HEK293 (cell line): ENCODE results near the gene NUB1.

Source experiments
- CTCF ChIA-PET: fragments of 350-600 bp; formaldehyde crosslinking; extraction: SDS; loops from one replicate; lab custom pipeline; 2021; ENCODE audit warnings: antibody characterized with exemption; lab: Yijun Ruan, JAX
- POLR2A ChIA-PET: fragments of 300-600 bp; formaldehyde crosslinking; extraction: SDS; loops from one replicate; lab custom pipeline; 2020; ENCODE audit warnings: antibody characterized with exemption, inconsistent platforms; lab: Yijun Ruan, JAX
- H3K27ac ChIP-seq: fragments of 200-500 bp; sonication (Bioruptor generic); 2 replicates; pipeline ENCODE4 v1.5.1; 2014; ENCODE audit warnings: low read depth, low read length, control low read depth, inconsistent platforms; ENCODE audit errors: extremely low read depth
- H3K36me3 ChIP-seq, 2 experiments: fragments of 200-500 bp in 1 of 2; sonication (Bioruptor generic) in 1 of 2; 1 replicate in 1 of 2; 2 replicates in 1 of 2; pipeline ENCODE4 v1.5.1; 2014 to 2017; ENCODE audit warnings: inconsistent platforms in 2 of 2, low read length in 2 of 2; ENCODE audit not compliant: control insufficient read depth in 2 of 2, insufficient read depth in 1 of 2
- H3K4me1 ChIP-seq: fragments of 200-500 bp; sonication (Bioruptor generic); 2 replicates; pipeline ENCODE4 v1.5.1; 2014; ENCODE audit warnings: mild to moderate bottlenecking, low read length, inconsistent platforms; ENCODE audit not compliant: control insufficient read depth, insufficient read depth
- H3K4me3 ChIP-seq: 2 replicates; pipeline ENCODE4 v1.5.1; 2011; ENCODE audit warnings: low read depth, mild to moderate bottlenecking, control low read depth, low read length, moderate library complexity
- H3K9me3 ChIP-seq: fragments of 200-500 bp; sonication (Bioruptor generic); 2 replicates; pipeline ENCODE4 v1.5.1; 2014; ENCODE audit warnings: low read depth, low read length, inconsistent platforms; ENCODE audit not compliant: control insufficient read depth, insufficient read depth
- MYNN ChIP-seq: fragments of 450-650 bp; formaldehyde crosslinking; IDR thresholded peaks from 2 replicates; pipeline ENCODE4 v1.5.1; 2016; ENCODE audit warnings: missing biosample characterization, missing genetic modification characterization, borderline replicate concordance
- OSR2 ChIP-seq: fragments of 450-650 bp; formaldehyde crosslinking; IDR thresholded peaks from 2 replicates; pipeline ENCODE4 v1.5.1; 2016; ENCODE audit warnings: missing biosample characterization, missing genetic modification characterization
- PRDM10 ChIP-seq: fragments of 450-650 bp; formaldehyde crosslinking; IDR thresholded peaks from 2 replicates; pipeline ENCODE4 v1.5.1; 2016; ENCODE audit warnings: missing biosample characterization, missing genetic modification characterization
- TCF7L2 ChIP-seq: IDR thresholded peaks from 2 replicates; pipeline ENCODE4 v1.6.1; 2011; ENCODE audit warnings: low read depth, mild to moderate bottlenecking, inconsistent platforms, low read length, moderate library complexity, borderline replicate concordance
- ZBTB11 ChIP-seq: fragments of 450-650 bp; formaldehyde crosslinking; conservative IDR thresholded peaks from 2 replicates; pipeline ENCODE4 v1.5.1; 2016; ENCODE audit warnings: low read depth, missing biosample characterization, missing genetic modification characterization
- ZEB2 ChIP-seq: fragments of 450-650 bp; formaldehyde crosslinking; IDR thresholded peaks from 2 replicates; pipeline ENCODE4 v1.5.1; 2016; ENCODE audit warnings: missing biosample characterization, missing genetic modification characterization
- ZNF133 ChIP-seq: fragments of 450-650 bp; formaldehyde crosslinking; IDR thresholded peaks from 2 replicates; pipeline ENCODE4 v1.5.1; 2016; ENCODE audit warnings: missing biosample characterization, missing genetic modification characterization
- ZNF174 ChIP-seq: fragments of 450-650 bp; formaldehyde crosslinking; IDR thresholded peaks from 2 replicates; pipeline ENCODE4 v1.5.0; 2017; ENCODE audit warnings: missing biosample characterization, mild to moderate bottlenecking, missing genetic modification characterization
- ZNF175 ChIP-seq: fragments of 450-650 bp; formaldehyde crosslinking; IDR thresholded peaks from 2 replicates; pipeline ENCODE4 v1.5.1; 2016; ENCODE audit warnings: missing biosample characterization, missing genetic modification characterization
- ZNF19 ChIP-seq: fragments of 450-650 bp; formaldehyde crosslinking; IDR thresholded peaks from 2 replicates; pipeline ENCODE4; 2016; ENCODE audit warnings: missing biosample characterization, missing genetic modification characterization, low read depth
- ZNF202 ChIP-seq: fragments of 450-650 bp; formaldehyde crosslinking; IDR thresholded peaks from 2 replicates; pipeline ENCODE4 v1.5.1; 2016; ENCODE audit warnings: missing biosample characterization, missing genetic modification characterization, borderline replicate concordance
- ZNF211 ChIP-seq: fragments of 450-650 bp; formaldehyde crosslinking; IDR thresholded peaks from 2 replicates; pipeline ENCODE4 v1.5.1; 2016; ENCODE audit warnings: low read depth, missing biosample characterization, missing genetic modification characterization
- ZNF214 ChIP-seq: fragments of 450-650 bp; formaldehyde crosslinking; IDR thresholded peaks from 2 replicates; pipeline ENCODE4 v1.5.1; 2017; ENCODE audit warnings: missing biosample characterization, mild to moderate bottlenecking, missing genetic modification characterization, borderline replicate concordance
- ZNF248 ChIP-seq: fragments of 450-650 bp; formaldehyde crosslinking; IDR thresholded peaks from 2 replicates; pipeline ENCODE4 v1.5.1; 2017; ENCODE audit warnings: missing biosample characterization, missing genetic modification characterization
- ZNF362 ChIP-seq: fragments of 450-650 bp; formaldehyde crosslinking; IDR thresholded peaks from 2 replicates; pipeline ENCODE4 v1.5.1; 2016; ENCODE audit warnings: missing biosample characterization, missing genetic modification characterization
- ZNF514 ChIP-seq: fragments of 450-650 bp; formaldehyde crosslinking; IDR thresholded peaks from 2 replicates; pipeline ENCODE4 v1.5.1; 2016; ENCODE audit warnings: missing biosample characterization, missing genetic modification characterization
- ZNF560 ChIP-seq: fragments of 450-650 bp; formaldehyde crosslinking; IDR thresholded peaks from 2 replicates; pipeline ENCODE4 v1.5.1; 2017; ENCODE audit warnings: missing biosample characterization, missing genetic modification characterization, borderline replicate concordance
- ZNF645 ChIP-seq: fragments of 450-650 bp; formaldehyde crosslinking; IDR thresholded peaks from 2 replicates; pipeline ENCODE4; 2016; ENCODE audit warnings: missing biosample characterization, missing genetic modification characterization
- ZNF654 ChIP-seq: fragments of 450-650 bp; formaldehyde crosslinking; IDR thresholded peaks from 2 replicates; pipeline ENCODE4 v1.5.1; 2016; ENCODE audit warnings: low read depth, missing biosample characterization, missing genetic modification characterization
- ZNF701 ChIP-seq: fragments of 450-650 bp; formaldehyde crosslinking; IDR thresholded peaks from 2 replicates; pipeline ENCODE4 v1.5.1; 2016; ENCODE audit warnings: missing biosample characterization, missing genetic modification characterization
- ZNF707 ChIP-seq: fragments of 450-650 bp; formaldehyde crosslinking; IDR thresholded peaks from 2 replicates; pipeline ENCODE4 v1.5.1; 2016; ENCODE audit warnings: missing biosample characterization, missing genetic modification characterization

Gene NUB1

GRCh38 chr7:151388007-151388297, 46.3 kb downstream of the NUB1 start:
- POLR2A ChIA-PET = no interaction called here
- H3K36me3 ChIP-seq = no peaks in the 10 kb centered on the region
- H3K4me3 ChIP-seq = no peak overlapping the region
- no peaks in the 10 kb centered on the region for H3K4me1 ChIP-seq
- CTCF ChIA-PET = no interaction called here
- TF ChIP-seq ZNF133 (tag by site-specific recombination) = no peak
- no peak for TF ChIP-seq OSR2 (tag by site-specific recombination)
- no peak for TF ChIP-seq ZNF248 (tag by site-specific recombination)
- TF ChIP-seq ZNF707 = no peak
- TF ChIP-seq MYNN (tag by site-specific recombination) = no peak
- no peak for TF ChIP-seq ZNF560
- no peak for TF ChIP-seq TCF7L2
- TF ChIP-seq ZNF211 (tag by site-specific recombination) = no peak
- TF ChIP-seq ZNF175 (tag by site-specific recombination) = no peak
- no peak for TF ChIP-seq ZNF202
- TF ChIP-seq ZNF645 = no peak
- no peak for TF ChIP-seq ZNF174 (tag by site-specific recombination)
- no peak for TF ChIP-seq ZBTB11 (tag by site-specific recombination)
- no peak for TF ChIP-seq ZNF654 (tag by site-specific recombination)
- TF ChIP-seq ZNF362 = no peak
- TF ChIP-seq ZNF514 (tag by site-specific recombination) = no peak
- no peak for TF ChIP-seq ZEB2
- no peak for TF ChIP-seq ZNF701
- TF ChIP-seq ZNF214 (tag by site-specific recombination) = no peak
- no peaks in the 10 kb centered on the region for H3K9me3 ChIP-seq
- H3K27ac ChIP-seq = no peak overlapping the region

GRCh38 chr7:151388430-151388829, 46.8 kb downstream of the NUB1 start:
- Histone ChIP-seq H3K4me3 (no peak overlapping the region), H3K9me3 (no peaks in the 10 kb centered on the region), H3K4me1 (no peaks in the 10 kb centered on the region), H3K27ac (no peak overlapping the region), H3K36me3 (no peaks in the 10 kb centered on the region)
- POLR2A ChIA-PET = no interaction called here
- TF ChIP-seq ZNF19 (tag by site-specific recombination) (no peak), PRDM10 (tag by site-specific recombination) (0 out of 2 replicates have a peak, but pooled peaks have one; percentile 16)
- CTCF ChIA-PET = no interaction called here
